ENCODE measurements around the gene NTRK2.

GRCh38 chr9:85042981-85043647 is 373.6 kb downstream of the NTRK2 start:
- TF ChIP-seq CTCF (IDR thresholded peaks at IDR 0.05): no peak
- TF ChIP-seq POLR2A (IDR thresholded peaks at IDR 0.05): no peak
- TF ChIP-seq POLR2AphosphoS5 (IDR thresholded peaks at IDR 0.05): no peak
- TF ChIP-seq EP300 (IDR thresholded peaks at IDR 0.05): no peak
